T-helper 1 cell (primary cell): Measurements from ENCODE around the gene TMTC1.

ENCODE experiments used
- DNase-seq, 5 donors: peaks; one replicate each; pipeline ENCODE4 v3.0.0-alpha.2; 2012 to 2020

Gene TMTC1

DNA sequence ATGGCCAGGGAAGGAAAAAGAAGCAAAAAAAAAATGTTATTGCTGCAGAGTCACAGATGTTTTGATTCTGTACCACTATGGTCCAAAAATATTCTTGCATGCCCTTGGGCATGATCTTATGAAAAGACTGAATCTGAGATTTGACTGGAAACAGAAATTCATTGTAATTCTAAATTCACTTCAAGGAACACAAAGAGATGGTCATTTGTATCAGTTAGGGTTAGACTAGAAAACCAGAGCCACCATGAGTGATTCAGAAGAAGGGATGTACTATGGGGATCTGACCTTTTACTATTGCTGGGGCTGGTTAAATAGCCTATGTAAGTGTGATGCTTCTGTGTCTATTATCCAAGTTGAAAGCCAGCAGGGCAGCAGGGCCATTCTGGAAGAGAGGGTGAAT is 5.2 kb downstream of the TMTC1 start:
- DNase-seq, result no peak

GRCh38 chr12:29773076-29773475 is 10.7 kb downstream of the TMTC1 start:
- no peak for DNase-seq

GRCh38 chr12:29771786-29772185 is 12.0 kb downstream of the TMTC1 start:
- DNase-seq, result no peak

GRCh38 chr12:29771165-29771564 is 12.6 kb downstream of the TMTC1 start:
- no peak for DNase-seq

- no peak for DNase-seq
Observed at GRCh38 chr12:29769162-29769858, 14.4 kb downstream of the TMTC1 start.

DNA sequence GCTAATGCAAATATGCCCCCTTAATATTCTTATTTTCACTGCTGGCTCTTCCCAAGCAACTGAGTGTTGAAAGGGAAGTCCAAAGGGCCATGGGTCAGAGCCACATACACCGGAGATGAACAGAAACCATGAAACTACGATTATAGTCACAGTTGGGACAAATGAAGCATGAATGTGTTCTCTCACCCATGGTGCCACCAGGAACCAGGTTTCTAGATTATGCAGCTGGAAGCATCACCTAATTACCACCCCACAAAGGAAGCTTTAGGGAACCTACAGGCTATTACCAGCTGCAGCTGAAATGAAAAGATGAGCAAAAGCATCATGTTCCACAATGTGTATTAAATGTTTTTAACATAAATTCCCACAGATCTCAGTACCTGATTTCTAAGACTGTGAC is 15.4 kb downstream of the TMTC1 start:
- DNase-seq, result no peak

DNA sequence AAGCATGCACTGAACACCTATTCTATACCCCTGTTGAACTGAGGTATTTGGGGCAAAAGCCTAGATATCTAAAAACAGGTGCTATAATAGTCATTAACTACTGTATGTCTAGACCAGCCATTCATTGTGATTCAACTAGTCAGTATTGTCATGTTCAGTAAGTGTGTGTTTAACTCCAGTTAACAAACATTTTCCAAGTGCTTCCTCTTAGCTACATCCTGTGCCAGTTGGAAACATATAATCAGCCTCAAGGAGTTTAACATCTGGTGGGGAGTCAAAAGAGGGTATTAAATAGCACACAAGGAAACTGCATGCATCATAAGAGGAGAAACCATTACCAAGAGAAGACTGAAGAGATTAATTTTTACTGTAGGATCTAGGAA is 20.4 kb downstream of the TMTC1 start:
- DNase-seq, result no peak

DNA sequence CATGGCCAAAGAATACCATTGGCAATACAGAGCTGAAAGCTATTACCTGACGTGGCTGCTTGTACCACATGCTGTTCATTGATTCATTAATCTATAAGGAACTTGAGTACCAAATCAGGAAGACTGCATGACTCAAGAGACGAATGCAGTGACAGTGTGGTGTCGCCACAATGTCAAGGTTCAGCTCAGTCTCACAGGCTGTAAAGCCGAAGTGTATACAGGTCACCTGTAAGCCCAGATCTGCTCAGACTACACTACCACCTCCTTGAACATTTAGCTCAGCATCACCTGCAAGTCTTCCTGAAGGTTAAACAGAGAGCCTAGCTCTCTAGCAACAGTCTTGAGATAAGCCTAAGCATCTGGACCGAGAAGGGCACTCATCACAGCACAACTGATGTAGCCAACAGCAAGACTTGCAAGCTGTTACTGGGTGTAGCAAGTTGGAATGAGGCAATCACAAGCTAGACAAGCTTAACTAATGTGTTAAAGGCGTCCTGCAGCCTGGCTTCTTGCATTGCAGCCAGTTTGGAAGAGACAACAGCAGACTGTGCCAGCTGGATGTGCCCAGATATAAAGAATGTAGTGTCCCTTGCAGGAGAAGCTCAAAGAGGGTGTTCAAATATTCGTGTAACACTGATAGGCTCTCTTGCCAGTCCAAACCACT is 21.0 kb downstream of the TMTC1 start:
- DNase-seq, result no peak

GRCh38 chr12:29759950-29760349 is 23.8 kb downstream of the TMTC1 start:
- no peak for DNase-seq

- no peak for DNase-seq
Observed at GRCh38 chr12:29756741-29757390, 26.9 kb downstream of the TMTC1 start.

DNA sequence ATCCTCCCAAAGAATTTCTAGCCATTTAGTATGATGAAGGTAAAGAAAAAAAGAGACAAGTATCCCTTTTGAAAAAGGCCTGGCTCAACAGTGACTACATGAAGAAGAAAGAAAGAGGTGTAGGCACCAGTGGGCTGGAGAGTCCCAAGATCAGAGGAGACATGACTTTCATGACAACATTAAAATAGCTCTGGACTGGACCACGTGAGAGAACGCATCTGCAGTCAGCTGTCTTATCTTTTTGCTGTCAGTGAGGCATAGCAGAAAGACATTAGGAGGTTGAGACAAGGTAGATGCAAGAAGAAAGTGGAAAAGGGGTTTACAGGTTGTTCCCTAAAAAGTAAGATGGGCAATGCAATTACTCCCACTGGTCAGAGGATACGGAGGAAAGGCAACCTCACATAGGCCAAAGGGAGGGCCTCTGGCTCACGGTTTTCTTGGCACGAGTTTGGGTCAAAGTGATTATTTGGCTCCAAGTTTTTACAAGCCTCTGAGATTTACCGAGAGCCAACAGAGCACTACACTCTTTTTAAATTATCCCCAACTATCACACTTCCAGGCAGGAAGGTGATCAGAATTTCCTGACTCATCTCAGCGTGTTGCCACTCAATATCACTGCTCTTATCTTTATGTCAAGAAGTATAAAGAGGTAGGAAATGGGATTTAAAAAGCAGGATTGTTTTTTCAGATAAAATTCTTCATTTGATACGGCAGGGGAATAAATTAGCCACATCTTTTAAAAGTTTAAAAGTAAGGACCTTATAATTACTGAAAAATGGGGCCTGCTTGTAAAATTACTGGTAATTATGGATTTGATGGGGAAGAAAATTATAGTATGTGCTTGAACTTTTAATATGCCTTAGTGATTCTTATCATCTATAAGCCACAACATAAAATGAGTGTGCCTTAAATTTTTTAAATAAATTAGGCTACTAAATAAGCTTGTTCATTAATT is 29.2 kb downstream of the TMTC1 start:
- no peak for DNase-seq

DNA sequence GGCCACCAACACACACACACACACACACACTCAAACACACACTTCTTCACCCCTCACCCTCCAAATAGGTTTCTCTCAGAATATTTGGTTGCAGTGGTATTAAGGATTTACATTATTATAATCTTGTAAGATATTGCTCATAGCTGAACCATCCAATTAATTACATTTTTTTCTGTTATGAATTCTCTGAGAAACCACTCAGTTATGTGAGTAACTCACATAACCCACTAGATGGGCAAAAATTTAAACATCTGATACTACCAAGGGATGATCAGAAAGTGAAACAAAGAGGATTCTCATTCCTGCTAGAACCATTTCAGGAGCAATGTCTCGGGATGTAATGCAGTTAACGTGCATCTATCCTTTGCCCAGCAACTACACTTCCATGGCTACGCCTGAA is 31.6 kb downstream of the TMTC1 start:
- DNase-seq, result no peak

- DNase-seq, result no peak
Observed at GRCh38 chr12:29751676-29752075, 32.1 kb downstream of the TMTC1 start.

DNA sequence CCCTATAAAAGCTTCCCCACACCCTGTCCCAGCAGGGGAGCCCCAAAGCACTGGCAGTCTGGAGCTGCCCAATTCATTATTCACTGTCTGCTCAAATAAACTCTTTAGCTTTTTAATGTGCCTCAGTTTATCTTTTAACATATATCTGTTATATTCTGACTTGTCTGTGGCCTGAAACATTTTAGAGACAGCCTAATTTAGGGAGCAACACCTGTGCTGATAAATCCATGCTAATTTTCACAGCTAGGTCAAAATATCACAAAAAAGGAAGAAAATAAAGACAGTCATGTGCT is 32.9 kb downstream of the TMTC1 start:
- DNase-seq, result no peak

DNA sequence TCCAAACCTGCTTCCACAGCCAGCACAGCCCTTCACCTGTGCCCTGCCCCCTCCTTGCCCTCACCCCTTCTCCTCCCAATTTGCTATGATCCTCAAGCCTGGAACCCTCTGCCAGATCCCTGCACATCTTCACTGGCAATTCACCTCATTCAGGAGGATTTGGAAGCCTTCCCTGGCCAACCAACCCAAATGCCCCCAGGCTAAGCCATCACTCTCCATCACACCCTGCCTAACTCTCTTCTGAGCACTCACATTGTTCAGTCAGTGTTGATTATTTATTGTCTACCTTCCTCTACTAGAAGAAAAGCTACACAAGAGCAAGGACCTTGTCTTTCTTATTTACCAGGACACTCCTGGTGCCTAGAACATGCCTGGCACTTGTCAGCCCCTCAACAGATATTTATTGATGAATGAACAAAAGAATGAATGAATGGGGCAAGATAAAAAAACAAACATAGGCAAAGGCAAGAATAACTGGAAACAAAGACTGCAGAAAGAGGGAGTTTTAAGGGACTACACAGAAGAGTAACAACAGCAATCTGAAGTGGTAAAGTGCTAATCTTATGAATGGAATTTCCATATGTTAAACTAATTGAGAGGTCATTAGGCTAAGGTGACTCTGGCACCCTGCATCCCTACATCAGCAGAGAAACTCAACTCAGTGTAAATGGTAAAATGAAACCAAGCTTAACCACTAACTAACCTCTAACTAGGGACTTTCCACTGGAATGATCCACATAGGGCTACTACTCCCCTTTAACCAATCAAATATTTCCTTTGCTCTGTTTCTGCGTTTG is 33.4 kb downstream of the TMTC1 start:
- no peak for DNase-seq

DNA sequence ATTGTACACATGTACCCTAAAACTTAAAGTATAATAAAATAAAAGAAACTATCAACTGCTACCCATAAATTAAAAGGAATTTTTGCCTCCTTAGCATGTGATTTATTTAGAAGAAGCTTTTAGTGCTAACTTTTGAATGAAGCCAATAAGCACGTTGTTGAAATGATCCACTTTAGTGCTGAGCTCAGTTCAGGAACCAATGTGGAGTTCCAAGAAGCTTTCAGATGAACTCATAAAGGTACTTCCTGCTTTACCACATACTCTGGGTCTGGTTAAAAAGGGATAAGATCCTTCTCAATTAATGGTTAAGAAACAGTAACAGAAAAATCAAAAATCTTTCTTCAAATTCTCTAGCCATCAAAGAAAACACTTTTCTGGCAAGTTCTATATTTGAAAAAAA is 39.4 kb downstream of the TMTC1 start:
- no peak for DNase-seq

DNA sequence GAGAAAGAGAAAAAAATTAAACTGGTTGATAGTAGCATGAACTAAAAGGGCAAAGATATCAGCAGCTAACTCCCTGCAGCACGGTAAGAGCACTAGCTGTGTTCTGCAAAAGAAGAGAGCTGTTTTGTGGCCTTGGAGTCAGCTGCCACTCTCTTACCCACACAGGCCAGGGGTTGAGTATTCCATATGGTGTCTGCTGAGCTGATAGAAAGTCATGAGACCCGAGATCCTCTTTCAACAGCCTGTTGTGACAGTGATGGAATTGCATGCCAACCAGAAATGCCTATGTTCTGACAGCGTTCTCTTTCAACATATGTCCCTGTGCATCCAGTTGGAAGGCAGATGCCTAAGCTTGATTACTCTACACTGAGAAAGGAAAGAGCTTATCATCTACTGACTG is 39.9 kb downstream of the TMTC1 start:
- DNase-seq, result no peak

GRCh38 chr12:29743077-29743476 is 40.7 kb downstream of the TMTC1 start:
- no peak for DNase-seq

- DNase-seq, result no peak
Observed at GRCh38 chr12:29742646-29743045, 41.1 kb downstream of the TMTC1 start.

DNA sequence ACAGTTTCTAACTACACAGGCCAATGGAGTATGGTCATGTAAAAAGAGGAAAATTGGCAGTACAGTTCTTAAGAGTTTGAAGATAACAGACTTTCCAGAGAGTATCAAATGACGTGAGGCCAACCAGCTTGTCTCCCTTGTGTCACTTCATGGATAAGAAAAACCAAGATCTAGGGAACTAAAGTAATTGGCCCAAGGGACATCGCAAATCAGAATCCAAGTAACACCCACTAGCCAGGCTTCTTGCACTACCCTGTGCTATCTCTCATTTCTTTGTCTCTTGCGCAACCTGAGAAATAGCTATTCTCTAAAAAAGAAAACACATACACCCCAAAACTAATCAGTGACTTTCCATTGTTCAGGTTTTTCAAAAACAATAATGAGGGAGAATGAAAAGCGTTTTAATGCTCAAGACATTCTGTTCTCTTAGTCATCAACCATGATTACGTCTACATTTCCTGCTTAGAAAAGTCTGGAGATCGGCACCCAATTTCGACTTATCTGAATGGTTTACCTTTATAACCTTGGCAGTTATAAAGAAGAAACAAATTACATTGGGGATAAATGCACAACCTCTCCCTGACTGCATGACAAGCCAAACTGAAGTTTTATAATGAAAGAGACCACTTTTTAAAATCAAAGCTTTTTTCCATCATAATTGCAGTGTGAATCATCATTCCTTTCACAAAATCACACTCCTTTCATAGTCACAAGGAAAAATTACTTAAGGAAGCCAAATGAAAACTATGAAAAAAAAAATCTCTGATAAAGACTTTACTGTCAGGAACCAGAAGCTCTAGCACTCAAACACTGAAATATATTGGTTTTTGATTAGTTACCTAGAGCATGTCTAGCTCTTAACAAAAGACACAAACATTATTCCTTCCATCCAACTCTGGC is 42.1 kb downstream of the TMTC1 start:
- no peak for DNase-seq

- DNase-seq, result no peak
Observed at GRCh38 chr12:29739279-29739991, 44.3 kb downstream of the TMTC1 start.
